Activated CD4-positive, alpha-beta memory T cell treated with anti-CD3 and anti-CD28 coated beads, Interleukin-2, amount 10 ng/mL, durations not matched to agents 7 days and 5 days (primary cell): ENCODE data around the gene SERPINB8. TPM values are rescaled to one million over a fixed set of nuclear protein-coding genes. Genes with fewer than 3 reads are reported as not detected.

Experiments
- CTCF ChIA-PET: fragments of 350-600 bp; sonication (Branson Sonifier 250); formaldehyde crosslinking; loops from one replicate; lab custom pipeline; 2021; ENCODE audit warnings: antibody characterized with exemption, inconsistent platforms; lab: Charles Lee
- POLR2A ChIA-PET: fragments of 350-600 bp; sonication (Branson Sonifier 250); formaldehyde crosslinking; loops from one replicate; lab custom pipeline; 2021; ENCODE audit warnings: antibody characterized with exemption; lab: Charles Lee
- DNase-seq: peaks from one replicate; pipeline ENCODE4 v3.0.0-alpha.2; 2020
- H3K27ac Mint-ChIP-seq: one replicate; pipeline ENCODE4 v1.8.0; 2021; ENCODE audit warnings: mild to moderate bottlenecking, mixed read lengths
- H3K27me3 Mint-ChIP-seq: one replicate; pipeline ENCODE4 v1.8.0; 2021; ENCODE audit warnings: mixed read lengths
- H3K36me3 Mint-ChIP-seq: one replicate; pipeline ENCODE4 v1.8.0; 2021; ENCODE audit warnings: low read depth, mixed read lengths
- H3K4me1 Mint-ChIP-seq: one replicate; pipeline ENCODE4 v1.8.0; 2021; ENCODE audit warnings: mixed read lengths
- H3K4me3 Mint-ChIP-seq: one replicate; pipeline ENCODE4 v1.8.0; 2021; ENCODE audit warnings: mild to moderate bottlenecking, mixed read lengths
- H3K9me3 Mint-ChIP-seq: one replicate; pipeline ENCODE4 v1.8.0; 2021; ENCODE audit warnings: mixed read lengths
- total RNA-seq, 2 experiments: library from RNA; stranded (reverse); gene quantifications; one replicate each; pipeline ENCODE4 v1.2.3, GENCODE V29; 2021

SERPINB8 gene
- total RNA-seq, 2 experiments from 2014 or later: 9.3 to 11.2 TPM

GRCh38 chr18:63949068-63949737 is 20.7 kb upstream of the SERPINB8 start, which contains the start of gene HMSD:
Gene HMSD, plus strand, starts transcription at chr18:63949301. Its CDS starts 4,155 bp downstream, at chr18:63953456.
- H3K4me1 Mint-ChIP-seq: peaks cover 34% of the 10 kb centered on the region
- H3K36me3 Mint-ChIP-seq: peaks cover 6% of the 10 kb centered on the region
- peak within 1 kb of the TSS; percentile 75 for H3K4me3 Mint-ChIP-seq
- no peaks in the 10 kb centered on the region for H3K9me3 Mint-ChIP-seq
- peaks cover 23% of the 10 kb centered on the region for H3K27me3 Mint-ChIP-seq
- CTCF ChIA-PET: interaction anchor here (0.7 to 1.0 kb wide), 4 partner anchors 13 to 406 kb away, joined by 3 to 6 read pairs (median 4); no protein-coding TSS in a partner anchor
- POLR2A ChIA-PET: interaction anchor here (0.7 to 1.6 kb wide), 2 partner anchors 12 to 21 kb away, joined by 4 read pairs; no protein-coding TSS in a partner anchor
- DNase-seq: peak; percentile 71
- peak within 1 kb of the TSS; percentile 16 for H3K27ac Mint-ChIP-seq

DNA sequence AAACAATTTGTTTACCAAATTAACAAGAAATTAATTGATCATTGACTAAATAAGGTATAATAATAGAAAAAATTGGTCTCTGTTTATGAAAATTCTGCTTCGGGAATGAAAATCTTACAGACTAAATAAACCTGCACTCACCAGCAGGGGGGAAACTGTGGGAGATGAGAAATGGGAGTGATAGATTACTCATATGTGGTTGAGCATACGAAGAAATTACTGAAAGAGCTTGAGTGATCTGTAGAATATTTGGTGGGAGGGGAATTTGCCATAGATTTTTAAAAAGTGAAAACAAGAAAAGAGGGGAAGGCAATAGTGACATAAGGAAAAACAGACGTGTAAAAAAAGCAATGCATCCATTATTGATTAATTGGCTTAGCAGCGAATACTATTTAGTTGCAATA is 18.6 kb upstream of the SERPINB8 start:
- DNase-seq: no peak
- ChIA-PET CTCF (interaction anchor here (0.7 to 1.3 kb wide), 3 partner anchors 12 to 19 kb away, joined by 3 to 6 read pairs (median 3); no protein-coding TSS in a partner anchor), POLR2A (no interaction called here)
- Mint-ChIP-seq H3K27ac (no peak overlapping the region), H3K4me3 (peak overlapping the region; percentile 0), H3K36me3 (peaks cover 6% of the 10 kb centered on the region), H3K9me3 (no peaks in the 10 kb centered on the region), H3K4me1 (peaks cover 34% of the 10 kb centered on the region), H3K27me3 (peaks cover 7% of the 10 kb centered on the region)

DNA sequence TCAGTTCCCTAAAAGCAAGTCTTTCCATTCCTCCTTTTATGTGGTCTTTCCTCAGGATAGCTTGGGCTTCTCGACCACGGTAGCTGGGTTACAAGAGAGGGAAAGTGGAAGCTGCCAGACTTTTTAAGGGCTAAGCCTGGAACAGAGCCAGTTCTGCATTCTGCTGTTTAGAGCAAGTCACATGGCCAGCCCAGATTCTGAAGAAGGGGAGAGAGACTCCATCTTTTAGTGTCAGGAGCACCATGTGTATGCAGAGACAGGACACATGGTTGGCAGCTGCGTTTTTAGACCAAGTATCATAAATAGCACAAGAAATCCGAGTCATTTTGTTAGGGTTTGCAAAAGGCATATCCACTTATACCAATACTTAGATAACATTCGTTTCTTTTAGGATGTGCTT is 16.1 kb upstream of the SERPINB8 start:
- Mint-ChIP-seq H3K27me3 (peaks cover 5% of the 10 kb centered on the region), H3K9me3 (no peaks in the 10 kb centered on the region), H3K4me3 (no peak overlapping the region), H3K4me1 (peaks cover 27% of the 10 kb centered on the region), H3K36me3 (peaks cover 6% of the 10 kb centered on the region), H3K27ac (no peak overlapping the region)
- POLR2A ChIA-PET: no interaction called here
- no peak for DNase-seq
- CTCF ChIA-PET: interaction anchor here (1.2 to 2.4 kb wide), 3 partner anchors 10 to 442 kb away, joined by 3 to 15 read pairs (median 5); no protein-coding TSS in a partner anchor

GRCh38 chr18:63956755-63957154 is 13.1 kb upstream of the SERPINB8 start:
- H3K4me1 Mint-ChIP-seq: peaks cover 5% of the 10 kb centered on the region
- H3K27me3 Mint-ChIP-seq: peaks cover 5% of the 10 kb centered on the region
- ChIA-PET CTCF (no interaction called here), POLR2A (no interaction called here)
- H3K4me3 Mint-ChIP-seq: no peak overlapping the region
- H3K36me3 Mint-ChIP-seq: peaks cover under 1% of the 10 kb centered on the region
- DNase-seq: no peak
- H3K9me3 Mint-ChIP-seq: no peaks in the 10 kb centered on the region
- H3K27ac Mint-ChIP-seq: no peak overlapping the region

DNA sequence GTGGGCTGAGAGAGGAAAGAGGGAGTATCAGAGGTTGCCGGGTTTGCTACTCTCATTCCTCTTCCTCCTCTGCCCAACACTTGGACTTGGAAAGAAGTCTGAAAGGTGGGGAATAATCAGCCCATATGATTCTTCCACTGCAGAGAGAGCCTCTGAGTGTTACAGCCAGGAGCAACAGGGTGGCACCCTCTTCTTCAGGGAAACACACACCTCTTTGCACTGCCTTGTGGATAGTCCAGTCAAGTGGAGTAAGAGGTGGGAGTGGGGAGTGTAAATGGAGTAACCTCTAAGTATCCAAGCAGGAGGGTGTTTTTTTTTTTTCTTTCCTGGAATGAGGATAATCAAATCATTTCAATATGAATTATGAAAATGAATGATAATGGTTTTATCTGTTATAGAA is 9.0 kb upstream of the SERPINB8 start:
- POLR2A ChIA-PET: no interaction called here
- Mint-ChIP-seq H3K4me3 (no peak overlapping the region), H3K27me3 (peaks cover 5% of the 10 kb centered on the region), H3K36me3 (no peaks in the 10 kb centered on the region), H3K4me1 (peaks cover 2% of the 10 kb centered on the region), H3K27ac (no peak overlapping the region), H3K9me3 (no peaks in the 10 kb centered on the region)
- CTCF ChIA-PET: interaction anchor here (1.5 to 2.4 kb wide), 3 partner anchors 14 to 25 kb away, joined by 4 to 10 read pairs (median 8); no protein-coding TSS in a partner anchor
- no peak for DNase-seq

- Mint-ChIP-seq H3K9me3 (no peaks in the 10 kb centered on the region), H3K4me3 (no peak overlapping the region), H3K27me3 (peaks cover 5% of the 10 kb centered on the region), H3K27ac (no peak overlapping the region), H3K36me3 (no peaks in the 10 kb centered on the region), H3K4me1 (peaks cover 2% of the 10 kb centered on the region)
- no peak for DNase-seq
- ChIA-PET POLR2A (no interaction called here), CTCF (interaction anchor here (1.6 to 2.4 kb wide), 2 partner anchors 19 to 25 kb away, joined by 8 to 10 read pairs; no protein-coding TSS in a partner anchor)
These were observed 8.4 kb upstream of the SERPINB8 start for GRCh38 chr18:63961435-63961980.

GRCh38 chr18:63962137-63962536 is 7.7 kb upstream of the SERPINB8 start:
- no peaks in the 10 kb centered on the region for H3K27me3 Mint-ChIP-seq
- H3K27ac Mint-ChIP-seq: no peak overlapping the region
- no peak overlapping the region for H3K4me3 Mint-ChIP-seq
- H3K9me3 Mint-ChIP-seq: no peaks in the 10 kb centered on the region
- no peaks in the 10 kb centered on the region for H3K36me3 Mint-ChIP-seq
- CTCF ChIA-PET: interaction anchor here (2.4 kb wide), 1 partner anchor 18 kb away, joined by 10 read pairs; no protein-coding TSS in a partner anchor
- no peaks in the 10 kb centered on the region for H3K4me1 Mint-ChIP-seq
- DNase-seq: no peak
- POLR2A ChIA-PET: no interaction called here

- peak; percentile 52 for DNase-seq
- Mint-ChIP-seq H3K4me1 (no peaks in the 10 kb centered on the region), H3K9me3 (no peaks in the 10 kb centered on the region), H3K27ac (no peak overlapping the region), H3K4me3 (no peak overlapping the region), H3K27me3 (no peaks in the 10 kb centered on the region), H3K36me3 (no peaks in the 10 kb centered on the region)
- POLR2A ChIA-PET: interaction anchor here (1.4 kb wide), 1 partner anchor 12 kb away, joined by 3 read pairs; no protein-coding TSS in a partner anchor
- CTCF ChIA-PET: interaction anchor here (0.9 to 2.8 kb wide), 11 partner anchors 9 to 38 kb away, joined by 3 to 30 read pairs (median 6); no protein-coding TSS in a partner anchor
These were observed 6.1 kb upstream of the SERPINB8 start for GRCh38 chr18:63963615-63964256.

DNA sequence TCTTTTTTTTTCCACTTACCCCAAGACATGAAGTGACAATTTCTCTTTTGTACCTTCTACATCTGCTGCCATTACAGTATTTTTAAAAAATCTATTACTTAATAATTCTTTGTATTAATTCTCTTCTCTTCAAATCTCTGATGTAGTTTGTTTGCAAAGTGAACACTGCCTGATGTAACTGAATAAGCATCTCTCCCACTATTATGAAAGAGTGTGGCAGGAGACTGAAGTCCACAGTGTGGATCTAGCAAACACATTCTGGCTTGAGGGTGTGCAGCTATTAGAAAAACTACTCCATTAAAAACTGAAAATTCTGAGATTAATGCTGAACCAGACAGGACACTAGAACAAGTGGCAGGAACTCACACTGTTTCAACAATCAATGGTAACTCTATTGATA is 5.0 kb upstream of the SERPINB8 start:
- ChIA-PET POLR2A (no interaction called here), CTCF (interaction anchor here (0.5 to 2.8 kb wide), 5 partner anchors 11 to 29 kb away, joined by 3 to 30 read pairs (median 13); no protein-coding TSS in a partner anchor)
- no peak overlapping the region for H3K27ac Mint-ChIP-seq
- no peak overlapping the region for H3K4me3 Mint-ChIP-seq
- H3K36me3 Mint-ChIP-seq: no peaks in the 10 kb centered on the region
- H3K4me1 Mint-ChIP-seq: peaks cover 11% of the 10 kb centered on the region
- DNase-seq: no peak
- no peaks in the 10 kb centered on the region for H3K9me3 Mint-ChIP-seq
- no peaks in the 10 kb centered on the region for H3K27me3 Mint-ChIP-seq

- Mint-ChIP-seq H3K9me3 (no peaks in the 10 kb centered on the region), H3K4me1 (peaks cover 14% of the 10 kb centered on the region), H3K27me3 (no peaks in the 10 kb centered on the region), H3K4me3 (no peak overlapping the region), H3K27ac (no peak overlapping the region), H3K36me3 (no peaks in the 10 kb centered on the region)
- ChIA-PET CTCF (interaction anchor here (2.8 kb wide), 2 partner anchors 10 to 30 kb away, joined by 17 to 30 read pairs; no protein-coding TSS in a partner anchor), POLR2A (no interaction called here)
- DNase-seq: no peak
These were observed 4.1 kb upstream of the SERPINB8 start for GRCh38 chr18:63965716-63966330.

DNA sequence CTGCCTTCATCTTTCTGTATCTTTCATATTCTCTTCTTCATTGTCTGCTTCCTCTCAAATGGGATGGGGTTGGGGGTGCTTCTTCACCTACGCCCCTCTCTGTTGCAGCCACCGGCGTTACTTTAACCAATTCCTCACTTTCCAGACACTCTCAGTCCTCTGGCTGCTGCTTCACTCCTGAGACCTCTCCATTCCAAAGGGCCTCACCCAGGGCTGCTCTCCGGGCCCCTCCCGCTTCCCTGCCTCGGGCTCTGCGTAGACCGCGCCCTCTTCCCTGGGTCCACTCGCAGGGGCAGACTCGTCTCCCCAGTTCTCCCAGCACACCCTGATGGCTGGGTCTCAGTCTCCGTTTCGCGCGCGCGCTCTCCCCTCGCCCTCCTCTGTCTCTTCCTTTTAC is 926 bp downstream of the SERPINB8 start:
- CTCF ChIA-PET: interaction anchor here (0.7 to 0.9 kb wide), 2 partner anchors 20 to 35 kb away, joined by 3 read pairs; no protein-coding TSS in a partner anchor
- POLR2A ChIA-PET: interaction anchor here (0.8 kb wide), 1 partner anchor 21 kb away, joined by 4 read pairs; no protein-coding TSS in a partner anchor

GRCh38 chr18:63971320-63972001 is 1.6 kb downstream of the SERPINB8 start:
- Mint-ChIP-seq H3K27me3 (no peaks in the 10 kb centered on the region), H3K4me3 (peak overlapping the region; percentile 96), H3K36me3 (no peaks in the 10 kb centered on the region), H3K9me3 (no peaks in the 10 kb centered on the region), H3K4me1 (peaks cover 34% of the 10 kb centered on the region), H3K27ac (peak overlapping the region; percentile 92)
- CTCF ChIA-PET: no interaction called here
- POLR2A ChIA-PET: no interaction called here
- no peak for DNase-seq

More for the DNA sequence above, 926 bp downstream of the SERPINB8 start:
- no peaks in the 10 kb centered on the region for H3K36me3 Mint-ChIP-seq
- DNase-seq: no peak
- no peaks in the 10 kb centered on the region for H3K27me3 Mint-ChIP-seq
- peaks cover 34% of the 10 kb centered on the region for H3K4me1 Mint-ChIP-seq
- H3K4me3 Mint-ChIP-seq: peak overlapping the region; percentile 96
- H3K9me3 Mint-ChIP-seq: no peaks in the 10 kb centered on the region
- H3K27ac Mint-ChIP-seq: peak overlapping the region; percentile 92
